Natural killer cell (primary cell): Measurements from ENCODE around the gene CDC26. TPM values are rescaled to one million over a fixed set of nuclear protein-coding genes. Genes with fewer than 3 reads are reported as not detected.

Source experiments
- ATAC-seq, 3 donors: fragments of 150-1000 bp in 2 of 3; fragments of 200-7000 bp in 1 of 3; cut with Tn5 transposase; 1 replicate in 1 of 3; 2 replicates in 2 of 3; pipeline ENCODE4 v1.10.0; 2021; ENCODE audit warnings: mild to moderate bottlenecking in 2 of 3, moderate library complexity in 2 of 3
- DNase-seq, 2 donors: peaks; one replicate each; pipeline versions ENCODE4 v3.0.0 to v3.0.0-alpha.2; 2013 to 2021; ENCODE audit warnings: mixed read lengths in 1 of 2
- H3K27ac ChIP-seq: one replicate; pipeline ENCODE4 v1.5.1; 2013; ENCODE audit warnings: mild to moderate bottlenecking, low read length
- H3K27me3 ChIP-seq: one replicate; pipeline ENCODE4 v1.6.1; 2013; ENCODE audit warnings: low read length; ENCODE audit not compliant: control insufficient read depth, insufficient read depth
- H3K36me3 ChIP-seq: one replicate; pipeline ENCODE4 v1.6.1; 2013; ENCODE audit warnings: low read length; ENCODE audit not compliant: control insufficient read depth, insufficient read depth
- H3K4me1 ChIP-seq: one replicate; pipeline ENCODE4 v1.6.1; 2013; ENCODE audit warnings: low read length; ENCODE audit not compliant: control insufficient read depth, insufficient read depth
- H3K4me3 ChIP-seq: one replicate; pipeline ENCODE4 v1.5.1; 2013; ENCODE audit warnings: low read length
- H3K9me3 ChIP-seq: one replicate; pipeline ENCODE4 v1.6.1; 2013; ENCODE audit warnings: low read length; ENCODE audit not compliant: control insufficient read depth, insufficient read depth
- H3K27ac Mint-ChIP-seq, 2 donors: one replicate each; pipeline ENCODE4 v1.8.0; 2022; ENCODE audit warnings: mild to moderate bottlenecking in 2 of 2, mixed read lengths in 2 of 2, moderate library complexity in 1 of 2
- H3K27me3 Mint-ChIP-seq, 2 donors: one replicate each; pipeline ENCODE4 v1.8.0; 2022; ENCODE audit warnings: low read depth in 2 of 2, mixed read lengths in 2 of 2
- H3K36me3 Mint-ChIP-seq: one replicate; pipeline ENCODE4 v1.8.0; 2022; ENCODE audit warnings: mixed read lengths
- H3K4me1 Mint-ChIP-seq, 2 donors: one replicate each; pipeline ENCODE4 v1.8.0; 2022; ENCODE audit warnings: mixed read lengths in 2 of 2
- H3K4me3 Mint-ChIP-seq: one replicate; pipeline ENCODE4 v1.8.0; 2022; ENCODE audit warnings: mild to moderate bottlenecking, moderate library complexity, mixed read lengths
- H3K9me3 Mint-ChIP-seq, 2 donors: one replicate each; pipeline ENCODE4 v1.8.0; 2022; ENCODE audit warnings: mixed read lengths in 2 of 2
- CTCF ChIP-seq: fragments of 200-600 bp; IDR thresholded peaks from one replicate; pipeline ENCODE4 v1.8.0; 2022; ENCODE audit warnings: antibody characterized with exemption
- WGBS: methylation state at CpG from one replicate; pipeline ENCODE4 v1.1.7; 2013; ENCODE audit warnings: missing lambda C conversion rate; ENCODE audit not compliant: insufficient coverage; 5-methylcytosine and 5-hydroxymethylcytosine counted together
- intact Hi-C: fragments of 100-400 bp; cut with micrococcal nuclease; formaldehyde crosslinking; loops from one replicate; pipeline ENCODE4 v1.14.2; 2022
- total RNA-seq, 4 donors: library from RNA; stranded (reverse); fragments of 120-200 nt in 1 of 4; gene quantifications; one replicate each; pipeline versions ENCODE4 v1.2.3 to v1.2.4, GENCODE V29; 2013 to 2022

Gene CDC26
- total RNA-seq, 3 donors from 2014 or later (not counting 1 experiment from before 2014, with no cell fraction given), result 16.8 to 24.8 (median 21.5) TPM

GRCh38 chr9:113319054-113319453, 43.7 kb upstream of the CDC26 start:
- WGBS, result 84% methylated on average over 2 of the region's 2 CpGs
- Histone ChIP-seq H3K36me3 (no peaks in the 10 kb centered on the region), H3K27ac (no peak overlapping the region), H3K4me1 (no peaks in the 10 kb centered on the region), H3K27me3 (no peaks in the 10 kb centered on the region), H3K4me3 (no peak overlapping the region), H3K9me3 (no peaks in the 10 kb centered on the region)
- TF ChIP-seq CTCF, result no peak
- intact Hi-C loops, result no loop called here
- H3K27me3 Mint-ChIP-seq, result peaks cover 3 to 8% of the 10 kb centered on the region in 2 donors
- H3K36me3 Mint-ChIP-seq, result no peaks in the 10 kb centered on the region
- H3K4me1 Mint-ChIP-seq, result no peaks in the 10 kb centered on the region
- H3K4me3 Mint-ChIP-seq, result no peak overlapping the region
- DNase-seq (no peak), ATAC-seq (no peak)
- no peak overlapping the region for H3K27ac Mint-ChIP-seq
- H3K9me3 Mint-ChIP-seq, result no peaks in the 10 kb centered on the region

DNA sequence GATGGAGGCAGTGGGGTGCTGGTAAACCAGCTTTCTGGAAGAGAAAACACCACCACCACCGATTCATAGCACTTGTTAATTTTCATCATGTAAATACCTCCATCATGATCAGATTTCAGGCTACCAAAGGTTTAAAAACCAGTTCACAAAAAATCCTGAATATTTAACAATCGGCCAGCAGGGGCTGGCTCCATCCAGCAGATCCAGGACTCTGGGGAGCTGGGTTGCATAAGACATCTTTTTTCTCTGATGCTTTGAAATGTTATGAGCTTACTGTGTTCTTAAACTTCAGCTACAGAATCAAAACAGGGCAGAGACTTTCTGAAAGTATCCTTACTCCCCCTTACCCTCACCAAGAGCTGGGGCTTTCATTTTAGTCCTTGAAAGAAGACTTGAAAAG, 42.4 kb upstream of the CDC26 start:
- no peak for DNase-seq
- no peak overlapping the region for H3K4me3 ChIP-seq
- H3K4me1 ChIP-seq, result no peaks in the 10 kb centered on the region
- H3K9me3 ChIP-seq, result no peaks in the 10 kb centered on the region
- no peak overlapping the region for H3K4me3 Mint-ChIP-seq
- no peak overlapping the region for H3K27ac Mint-ChIP-seq
- no peaks in the 10 kb centered on the region for H3K27me3 ChIP-seq
- no peak for ATAC-seq
- no peaks in the 10 kb centered on the region for H3K36me3 ChIP-seq
- TF ChIP-seq CTCF, result no peak
- intact Hi-C loops, result no loop called here
- H3K9me3 Mint-ChIP-seq, result no peaks in the 10 kb centered on the region
- H3K4me1 Mint-ChIP-seq, result no peaks in the 10 kb centered on the region
- no peak overlapping the region for H3K27ac ChIP-seq
- H3K27me3 Mint-ChIP-seq, result peaks cover 3 to 8% of the 10 kb centered on the region in 2 donors
- 87% methylated on average over 2 of the region's 2 CpGs for WGBS
- H3K36me3 Mint-ChIP-seq, result no peaks in the 10 kb centered on the region

GRCh38 chr9:113316030-113316429, 40.7 kb upstream of the CDC26 start:
- WGBS, result 94% methylated on average over 4 of the region's 4 CpGs
- Mint-ChIP-seq H3K4me1 (no peaks in the 10 kb centered on the region), H3K9me3 (no peaks in the 10 kb centered on the region), H3K27ac (no peak overlapping the region), H3K27me3 (peaks cover 3 to 8% of the 10 kb centered on the region in 2 donors), H3K4me3 (no peak overlapping the region), H3K36me3 (no peaks in the 10 kb centered on the region)
- TF ChIP-seq CTCF, result no peak
- Histone ChIP-seq H3K4me3 (no peak overlapping the region), H3K9me3 (no peaks in the 10 kb centered on the region), H3K4me1 (no peaks in the 10 kb centered on the region), H3K36me3 (no peaks in the 10 kb centered on the region), H3K27ac (no peak overlapping the region), H3K27me3 (no peaks in the 10 kb centered on the region)
- ATAC-seq, result no peak
- intact Hi-C loops, result no loop called here
- DNase-seq, result no peak

DNA sequence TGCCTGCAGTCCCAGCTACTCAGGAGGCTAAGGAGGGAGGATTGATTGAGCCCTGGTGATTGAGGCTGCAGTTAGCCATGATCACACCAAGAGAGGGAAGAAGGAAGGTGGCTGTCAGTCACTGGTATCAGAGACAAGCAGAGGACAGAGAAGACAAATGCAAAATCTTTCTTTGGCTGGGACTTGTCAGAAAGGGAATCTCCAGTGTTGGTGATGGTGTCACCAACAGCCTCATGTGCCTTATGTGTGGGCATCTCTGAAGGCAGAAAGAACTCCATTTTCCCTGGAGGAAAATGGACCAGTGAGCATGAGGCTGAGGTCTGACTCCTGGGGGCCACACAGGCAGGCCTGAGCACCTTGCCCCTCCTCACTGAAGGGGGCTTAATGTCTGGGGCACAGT, 39.9 kb upstream of the CDC26 start:
- Mint-ChIP-seq H3K4me1 (no peaks in the 10 kb centered on the region), H3K27me3 (peaks cover 3 to 8% of the 10 kb centered on the region in 2 donors), H3K27ac (no peak overlapping the region), H3K4me3 (no peak overlapping the region), H3K36me3 (no peaks in the 10 kb centered on the region), H3K9me3 (no peaks in the 10 kb centered on the region)
- no peak overlapping the region for H3K27ac ChIP-seq
- intact Hi-C loops, result no loop called here
- H3K36me3 ChIP-seq, result no peaks in the 10 kb centered on the region
- H3K27me3 ChIP-seq, result no peaks in the 10 kb centered on the region
- TF ChIP-seq CTCF, result no peak
- H3K9me3 ChIP-seq, result no peaks in the 10 kb centered on the region
- H3K4me1 ChIP-seq, result no peaks in the 10 kb centered on the region
- H3K4me3 ChIP-seq, result no peak overlapping the region
- ATAC-seq (no peak), DNase-seq (no peak)
